IMR-90 (cell line): ENCODE measurements around the gene EIF3L.

Experiments
- BHLHE40 ChIP-seq: fragments of 150-350 bp; IDR thresholded peaks from 2 replicates; pipeline ENCODE4 v1.6.1; 2016; ENCODE audit warnings: mild to moderate bottlenecking, low read depth, low read length
- MAZ ChIP-seq: IDR thresholded peaks from 2 replicates; pipeline ENCODE4 v1.6.1; 2012; ENCODE audit warnings: low read depth, mild to moderate bottlenecking, low read length, improper control_type of control experiment, moderate library complexity, borderline replicate concordance
- MXI1 ChIP-seq: IDR thresholded peaks from 2 replicates; pipeline ENCODE4 v1.6.1; 2012; ENCODE audit warnings: low read depth, mild to moderate bottlenecking, low read length, moderate library complexity, borderline replicate concordance
- POLR2A ChIP-seq: IDR thresholded peaks from 2 replicates; pipeline ENCODE4 v1.6.1; 2012; ENCODE audit warnings: mild to moderate bottlenecking, low read depth, low read length
- RAD21 ChIP-seq: IDR thresholded peaks from 2 replicates; pipeline ENCODE4 v1.6.1; 2012; ENCODE audit warnings: low read length, improper control_type of control experiment
- RCOR1 ChIP-seq: IDR thresholded peaks from 2 replicates; pipeline ENCODE4 v1.6.1; 2012; ENCODE audit warnings: mild to moderate bottlenecking, low read length, improper control_type of control experiment; ENCODE audit not compliant: insufficient replicate concordance
- RFX5 ChIP-seq: IDR thresholded peaks from 2 replicates; pipeline ENCODE4 v1.8.0; 2012; ENCODE audit warnings: low read depth, mild to moderate bottlenecking, low read length, moderate library complexity
- SMC3 ChIP-seq: fragments of 150-350 bp; IDR thresholded peaks from 2 replicates; pipeline ENCODE4 v1.6.1; 2016; ENCODE audit warnings: low read depth, mild to moderate bottlenecking, antibody characterized with exemption, low read length, moderate library complexity
- TF ChIP-seq, protein P1 (sequence below): conservative IDR thresholded peaks from 2 replicates; pipeline ENCODE4 v1.5.1; 2012; ENCODE audit warnings: mild to moderate bottlenecking, low read depth, low read length, improper control_type of control experiment
- TF ChIP-seq, protein P2 (sequence below): fragments of 150-350 bp; IDR thresholded peaks from 2 replicates; pipeline ENCODE4 v1.6.1; 2017; ENCODE audit warnings: mild to moderate bottlenecking, antibody characterized with exemption, low read length, low read depth

DNA sequence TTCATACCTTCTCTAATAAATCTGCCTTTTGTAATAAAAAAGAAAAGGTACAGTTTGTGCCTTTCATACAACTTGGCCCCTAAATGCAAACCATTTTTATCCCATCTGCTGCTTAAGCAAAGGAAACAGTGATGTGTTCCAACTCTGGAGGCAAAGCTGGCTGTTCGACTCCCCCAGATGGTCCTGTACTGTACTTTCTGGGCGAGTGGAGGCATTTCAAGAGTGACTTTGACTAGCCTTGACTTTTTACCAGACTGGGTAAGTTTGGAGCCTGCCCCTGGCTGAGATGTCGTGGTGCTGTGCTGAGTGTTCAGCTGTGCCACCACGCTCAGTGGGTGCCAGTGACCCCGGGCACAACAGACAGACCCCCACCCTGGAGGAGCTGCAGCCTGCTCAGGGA lies 67.1 kb downstream of the EIF3L start:
- TF ChIP-seq BHLHE40 (no peak), MXI1 (no peak), MAZ (no peak), POLR2A (no peak), SMC3 (no peak), RFX5 (no peak), RAD21 (no peak), RCOR1 (no peak)
- TF ChIP-seq, protein P1, sequence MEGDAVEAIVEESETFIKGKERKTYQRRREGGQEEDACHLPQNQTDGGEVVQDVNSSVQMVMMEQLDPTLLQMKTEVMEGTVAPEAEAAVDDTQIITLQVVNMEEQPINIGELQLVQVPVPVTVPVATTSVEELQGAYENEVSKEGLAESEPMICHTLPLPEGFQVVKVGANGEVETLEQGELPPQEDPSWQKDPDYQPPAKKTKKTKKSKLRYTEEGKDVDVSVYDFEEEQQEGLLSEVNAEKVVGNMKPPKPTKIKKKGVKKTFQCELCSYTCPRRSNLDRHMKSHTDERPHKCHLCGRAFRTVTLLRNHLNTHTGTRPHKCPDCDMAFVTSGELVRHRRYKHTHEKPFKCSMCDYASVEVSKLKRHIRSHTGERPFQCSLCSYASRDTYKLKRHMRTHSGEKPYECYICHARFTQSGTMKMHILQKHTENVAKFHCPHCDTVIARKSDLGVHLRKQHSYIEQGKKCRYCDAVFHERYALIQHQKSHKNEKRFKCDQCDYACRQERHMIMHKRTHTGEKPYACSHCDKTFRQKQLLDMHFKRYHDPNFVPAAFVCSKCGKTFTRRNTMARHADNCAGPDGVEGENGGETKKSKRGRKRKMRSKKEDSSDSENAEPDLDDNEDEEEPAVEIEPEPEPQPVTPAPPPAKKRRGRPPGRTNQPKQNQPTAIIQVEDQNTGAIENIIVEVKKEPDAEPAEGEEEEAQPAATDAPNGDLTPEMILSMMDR, result no peak
- TF ChIP-seq, protein P2, sequence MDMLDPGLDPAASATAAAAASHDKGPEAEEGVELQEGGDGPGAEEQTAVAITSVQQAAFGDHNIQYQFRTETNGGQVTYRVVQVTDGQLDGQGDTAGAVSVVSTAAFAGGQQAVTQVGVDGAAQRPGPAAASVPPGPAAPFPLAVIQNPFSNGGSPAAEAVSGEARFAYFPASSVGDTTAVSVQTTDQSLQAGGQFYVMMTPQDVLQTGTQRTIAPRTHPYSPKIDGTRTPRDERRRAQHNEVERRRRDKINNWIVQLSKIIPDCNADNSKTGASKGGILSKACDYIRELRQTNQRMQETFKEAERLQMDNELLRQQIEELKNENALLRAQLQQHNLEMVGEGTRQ, result no peak
